GM13976 (cell line): ENCODE results near the gene ASMTL.

ENCODE experiments used
- DNase-seq: peaks from one replicate; pipeline ENCODE4 v3.0.0; 2012; ENCODE audit warnings: low spot score
- in situ Hi-C: fragments of 300-500 bp; cut with MboI; formaldehyde crosslinking; loops from one replicate; pipeline ENCODE4 v1.12.0; 2022; ENCODE audit warnings: low sequenced_read_pairs, mixed read lengths, inconsistent platforms; ENCODE audit not compliant: unreplicated experiment
- TF ChIP-seq, protein P1 (sequence below): IDR thresholded peaks from 2 replicates; pipeline ENCODE4 v1.5.1; 2012; ENCODE audit warnings: borderline replicate concordance, mild to moderate bottlenecking; ENCODE audit not compliant: insufficient read depth; ENCODE audit errors: extremely low read depth, missing control alignments, control extremely low read depth

ASMTL gene

DNA sequence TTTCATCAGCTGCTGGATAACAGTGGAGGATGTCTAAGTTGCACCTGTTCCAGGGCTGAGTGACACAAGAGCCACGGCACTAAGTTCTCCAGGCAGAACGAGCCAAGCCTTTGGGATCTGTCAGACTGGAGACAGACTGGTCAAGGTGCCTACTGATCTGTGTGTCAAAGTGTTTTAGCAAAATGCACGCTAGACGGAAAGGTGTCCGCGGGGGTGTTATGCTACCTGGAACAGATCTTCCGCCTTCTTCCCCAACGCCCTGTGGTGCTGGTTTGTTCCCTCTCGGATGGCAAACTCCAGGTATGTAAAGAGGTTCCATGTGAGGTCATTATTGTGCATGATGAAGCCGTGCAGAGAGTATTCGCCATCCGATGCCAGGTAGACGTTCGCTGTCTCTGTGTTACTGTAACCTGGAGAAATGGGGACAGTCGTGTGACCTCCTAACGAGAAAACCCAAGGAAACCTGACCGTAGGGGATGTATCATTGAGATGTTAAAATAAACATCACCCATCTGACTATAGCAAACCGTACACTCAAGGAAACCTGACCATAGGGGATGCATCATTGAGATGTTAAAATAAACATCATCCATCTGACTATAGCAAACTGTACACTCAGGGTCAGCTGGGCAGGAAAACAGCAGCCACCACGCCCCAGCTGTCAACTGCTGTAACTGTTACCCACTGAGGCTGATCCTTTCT lies 31.1 kb downstream of the ASMTL start:
- no peak for DNase-seq
- in situ Hi-C loops: no loop called here
- TF ChIP-seq, protein P1, sequence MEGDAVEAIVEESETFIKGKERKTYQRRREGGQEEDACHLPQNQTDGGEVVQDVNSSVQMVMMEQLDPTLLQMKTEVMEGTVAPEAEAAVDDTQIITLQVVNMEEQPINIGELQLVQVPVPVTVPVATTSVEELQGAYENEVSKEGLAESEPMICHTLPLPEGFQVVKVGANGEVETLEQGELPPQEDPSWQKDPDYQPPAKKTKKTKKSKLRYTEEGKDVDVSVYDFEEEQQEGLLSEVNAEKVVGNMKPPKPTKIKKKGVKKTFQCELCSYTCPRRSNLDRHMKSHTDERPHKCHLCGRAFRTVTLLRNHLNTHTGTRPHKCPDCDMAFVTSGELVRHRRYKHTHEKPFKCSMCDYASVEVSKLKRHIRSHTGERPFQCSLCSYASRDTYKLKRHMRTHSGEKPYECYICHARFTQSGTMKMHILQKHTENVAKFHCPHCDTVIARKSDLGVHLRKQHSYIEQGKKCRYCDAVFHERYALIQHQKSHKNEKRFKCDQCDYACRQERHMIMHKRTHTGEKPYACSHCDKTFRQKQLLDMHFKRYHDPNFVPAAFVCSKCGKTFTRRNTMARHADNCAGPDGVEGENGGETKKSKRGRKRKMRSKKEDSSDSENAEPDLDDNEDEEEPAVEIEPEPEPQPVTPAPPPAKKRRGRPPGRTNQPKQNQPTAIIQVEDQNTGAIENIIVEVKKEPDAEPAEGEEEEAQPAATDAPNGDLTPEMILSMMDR: no peak

DNA sequence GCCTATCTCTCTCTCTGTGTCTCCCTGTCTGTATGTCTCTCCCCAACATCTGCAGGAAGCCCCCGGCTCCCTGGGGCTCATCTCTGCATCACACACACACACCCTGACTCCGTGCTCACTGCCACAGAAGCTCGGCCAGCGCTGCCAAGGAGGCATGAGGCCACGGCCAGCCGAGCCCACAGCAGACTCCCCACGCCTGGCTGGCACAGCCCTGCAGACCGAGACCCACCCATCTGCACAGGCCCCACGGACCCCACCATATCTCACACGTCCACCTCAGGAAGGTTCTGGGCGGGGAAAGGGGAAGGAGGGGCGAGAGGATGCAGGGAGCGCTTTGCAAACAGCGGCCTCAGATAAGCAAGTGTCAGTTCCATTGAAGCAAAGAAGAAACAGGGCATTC lies 32.3 kb downstream of the ASMTL start:
- in situ Hi-C loops: no loop called here
- DNase-seq: no peak
- TF ChIP-seq, protein P1: no peak

DNA sequence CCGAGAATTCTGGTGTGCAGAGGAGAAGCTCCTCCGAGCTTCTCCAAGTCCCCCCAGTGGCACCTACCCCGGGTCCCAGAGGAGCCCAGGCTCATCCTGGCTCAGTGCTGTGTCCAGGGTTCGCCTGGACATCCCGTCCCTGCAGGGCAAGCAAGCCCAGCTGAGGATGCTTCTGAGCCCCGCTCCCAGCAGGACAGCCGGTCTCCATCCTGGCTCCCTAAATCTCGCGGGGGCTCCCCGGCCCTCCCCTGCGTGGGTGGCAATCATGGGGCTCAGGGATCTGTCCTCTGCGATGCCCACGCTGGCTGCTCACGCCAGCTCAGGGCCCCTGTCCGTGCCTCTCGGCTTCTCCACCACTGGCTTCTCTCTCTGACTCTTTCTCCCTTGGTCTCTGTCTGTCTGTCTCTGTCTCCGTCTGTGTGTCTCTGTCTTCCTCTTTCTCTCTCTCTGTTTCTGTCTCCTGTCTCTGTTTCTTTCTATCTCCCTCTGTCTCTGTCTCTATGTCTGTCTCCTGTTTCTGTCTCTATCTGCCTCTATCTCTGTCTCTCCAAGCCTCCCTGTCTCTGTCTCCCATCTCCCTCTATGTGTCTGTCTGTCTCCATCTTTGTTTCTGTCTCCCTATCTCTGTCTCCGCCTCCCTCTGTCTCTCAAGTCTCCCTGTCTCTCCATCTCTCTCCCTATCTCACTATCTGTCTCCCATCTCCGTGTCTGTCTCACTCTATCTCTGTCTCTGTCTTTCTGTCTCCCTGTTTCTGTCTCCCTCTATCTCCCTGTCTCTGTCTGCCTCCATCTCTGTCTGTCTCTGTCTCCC lies 33.0 kb downstream of the ASMTL start:
- no peak for DNase-seq
- in situ Hi-C loops: no loop called here
- TF ChIP-seq, protein P1: no peak

DNA sequence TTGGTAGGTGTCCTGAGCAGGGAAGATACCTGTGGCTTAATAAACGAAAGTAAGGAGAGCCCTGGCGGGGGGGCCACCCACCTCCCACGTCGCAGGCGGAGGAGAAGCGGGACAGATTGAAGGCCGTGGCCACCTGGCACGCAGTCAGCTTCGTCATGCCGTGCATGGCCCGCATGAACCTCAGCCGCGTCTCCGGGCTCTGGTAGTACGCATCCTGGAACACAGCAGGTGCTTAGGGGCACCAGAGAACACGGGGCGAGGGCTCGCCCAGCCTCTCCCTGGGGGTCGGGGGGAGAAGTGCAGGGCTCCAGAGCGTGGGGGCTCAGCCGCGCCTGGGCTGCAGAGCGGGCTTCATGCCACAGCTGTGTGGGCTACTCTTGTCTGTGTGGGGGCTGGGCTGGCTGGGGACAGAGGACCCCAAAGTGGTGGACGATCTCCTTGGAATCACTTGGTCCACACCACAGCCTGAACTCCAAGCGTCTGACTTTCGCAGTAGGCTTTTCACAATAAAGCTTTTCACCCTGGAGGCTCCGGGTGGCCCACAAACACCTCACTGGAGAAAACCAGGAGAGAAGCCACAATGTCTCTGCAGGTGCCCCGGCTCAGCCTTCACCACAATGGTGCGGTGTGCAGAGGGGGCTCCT lies 33.7 kb downstream of the ASMTL start:
- in situ Hi-C loops: no loop called here
- DNase-seq: no peak

DNA sequence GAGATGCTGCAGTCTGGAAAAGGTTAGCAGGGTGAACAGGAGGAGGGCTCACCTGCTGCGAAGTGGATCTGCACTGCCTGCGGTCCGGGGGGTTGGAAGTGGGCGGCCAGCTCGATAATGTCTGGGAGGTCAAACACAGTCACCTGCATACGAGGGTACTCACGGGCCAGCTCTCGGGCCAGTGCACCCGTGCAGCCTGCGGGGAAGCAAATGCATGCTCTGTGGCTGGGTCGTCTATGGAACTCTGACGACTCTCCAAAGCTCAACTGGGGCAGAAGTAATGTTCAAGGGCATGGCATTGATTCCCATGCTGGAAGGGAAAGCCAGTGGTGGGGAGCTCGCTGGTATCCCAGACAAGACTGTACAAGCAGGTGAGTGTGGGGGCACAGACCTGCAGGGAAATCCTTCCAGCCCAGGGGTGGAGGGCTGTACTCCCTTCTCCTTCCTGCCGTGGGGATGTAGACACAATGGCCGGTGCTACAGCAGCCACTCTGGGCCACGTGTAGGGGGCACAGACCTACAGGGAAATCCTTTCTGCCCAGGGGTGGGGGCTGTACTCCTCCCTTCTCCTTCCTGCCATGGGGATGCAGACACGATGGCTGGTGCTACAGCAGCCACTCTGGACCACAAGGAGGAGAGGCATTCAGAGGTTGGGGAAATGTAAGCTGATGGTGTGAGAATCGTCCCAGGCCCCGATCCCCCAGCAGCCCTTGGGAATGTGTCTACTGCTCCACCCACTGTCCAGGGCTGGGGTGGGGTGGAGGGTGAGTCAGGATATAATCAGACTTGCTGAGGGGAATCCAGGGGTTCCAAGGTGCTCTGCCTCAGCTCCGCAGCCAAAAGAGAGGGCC lies 34.6 kb downstream of the ASMTL start:
- TF ChIP-seq, protein P1: no peak
- in situ Hi-C loops: no loop called here
- no peak for DNase-seq

More for the DNA sequence above, 33.7 kb downstream of the ASMTL start:
- TF ChIP-seq, protein P1: no peak

DNA sequence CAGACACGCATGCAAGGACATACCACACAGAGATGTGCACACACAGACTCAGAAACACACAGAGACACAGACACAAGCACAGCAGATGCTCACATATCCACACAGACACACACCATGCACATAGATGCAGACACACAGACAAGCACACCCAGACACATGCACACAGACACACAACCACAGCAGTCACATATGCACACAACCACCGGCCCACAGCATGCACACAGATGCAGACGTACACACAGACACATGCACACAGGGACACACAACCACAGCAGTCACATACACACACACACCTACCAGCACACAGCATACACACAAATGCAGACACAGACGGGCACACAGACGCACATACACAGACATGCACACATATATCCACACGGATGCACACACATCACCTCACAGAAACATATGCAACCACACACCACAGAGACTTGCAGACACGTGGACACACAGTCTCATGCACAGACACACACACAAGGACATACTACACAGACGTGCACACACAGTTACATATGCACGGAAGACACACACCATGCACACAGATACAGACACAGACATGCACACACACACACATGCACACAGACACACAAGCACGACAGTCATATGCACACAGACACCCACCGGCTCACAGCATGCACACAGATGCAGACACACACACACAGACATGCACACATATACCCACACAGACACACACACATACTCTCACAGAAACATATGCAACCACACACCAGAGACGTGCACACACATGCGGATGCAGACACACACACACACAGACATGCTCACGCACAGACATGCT lies 35.5 kb downstream of the ASMTL start:
- TF ChIP-seq, protein P1: no peak
- DNase-seq: no peak
- in situ Hi-C loops: no loop called here
